K562 (cell line): ENCODE measurements around the gene CD52. TPM values are rescaled to one million over a fixed set of nuclear protein-coding genes. Genes with fewer than 3 reads are reported as not detected.
A peak's percentile ranks its signal among the peaks of the same experiment; 100 is the strongest.

ENCODE experiments used
- CREBBP ChIP-seq: IDR thresholded peaks from one replicate; pipeline ENCODE4 v1.6.1; 2012; ENCODE audit warnings: low read depth, mild to moderate bottlenecking, control low read depth, inconsistent platforms, low read length
- EHMT2 ChIP-seq: fragments of 450-650 bp; IDR thresholded peaks from 2 replicates; pipeline ENCODE4 v1.6.1; 2018; ENCODE audit warnings: antibody characterized with exemption
- HOXB6 ChIP-seq: fragments of 250-450 bp; sonication (Bioruptor Pico); IDR thresholded peaks from 2 replicates; pipeline ENCODE4 v1.5.1; 2022; ENCODE audit warnings: mild to moderate bottlenecking, borderline replicate concordance
- IRF2 ChIP-seq: sonication (generic); formaldehyde crosslinking; IDR thresholded peaks from 2 replicates; pipeline ENCODE4 v1.8.1; 2022; ENCODE audit warnings: mild to moderate bottlenecking, missing genetic modification reagents
- MBD2 ChIP-seq: sonication (generic); IDR thresholded peaks from 2 replicates; pipeline ENCODE4 v1.6.1; 2016; ENCODE audit warnings: low read depth, borderline replicate concordance
- MTF1 ChIP-seq: fragments of 250-450 bp; sonication (Bioruptor Pico); IDR thresholded peaks from 2 replicates; pipeline ENCODE4 v1.9.0; 2021; ENCODE audit warnings: moderate library complexity, mild to moderate bottlenecking, inconsistent platforms, borderline replicate concordance
- NR2F6 ChIP-seq: fragments of 450-650 bp; formaldehyde crosslinking; IDR thresholded peaks from 2 replicates; pipeline ENCODE4 v1.4.0; 2020; ENCODE audit warnings: mild to moderate bottlenecking
- PPARD ChIP-seq: fragments of 250-450 bp; sonication (Bioruptor Pico); IDR thresholded peaks from 2 replicates; pipeline ENCODE4 v1.8.0; 2022; ENCODE audit warnings: inconsistent platforms, mild to moderate bottlenecking, moderate library complexity
- SNRNP70 ChIP-seq: fragments of 200-400 bp; formaldehyde crosslinking; optimal IDR thresholded peaks from 2 replicates; pipeline ENCODE3; 2017; ENCODE audit warnings: low read depth, low read length
- SRSF7 ChIP-seq: fragments of 200-400 bp; formaldehyde crosslinking; optimal IDR thresholded peaks from 2 replicates; pipeline ENCODE3; 2017; ENCODE audit warnings: mild to moderate bottlenecking, low read depth, low read length
- XRCC5 ChIP-seq: fragments of 200-400 bp; formaldehyde crosslinking; IDR thresholded peaks from 2 replicates; pipeline ENCODE4 v1.6.1; 2017; ENCODE audit warnings: low read depth, mild to moderate bottlenecking, low read length
- ZNF197 ChIP-seq: fragments of 200-800 bp; sonication (Bioruptor generic); IDR thresholded peaks from 2 replicates; pipeline ENCODE4 v1.6.1; 2016; ENCODE audit warnings: low read depth, missing genetic modification characterization, missing compliant biosample characterization
- ZNF212 ChIP-seq: fragments of 450-650 bp; formaldehyde crosslinking; IDR thresholded peaks from 2 replicates; pipeline ENCODE4 v1.4.0; 2020; ENCODE audit warnings: mild to moderate bottlenecking
- ZNF384 ChIP-seq: IDR thresholded peaks from 2 replicates; pipeline ENCODE4 v1.6.1; 2012; ENCODE audit warnings: low read depth, low read length, improper control_type of control experiment
- polyA plus RNA-seq, 8 experiments: library from polyadenylated mRNA; depleted of rRNA in 4 of 8; stranded (reverse) in 5 of 8; unstranded in 3 of 8; fragments of >200 nt; fragmentation: Nextera tagmentation in 2 of 8; fragmentation: Illumina TruSeq in 1 of 8; extraction: Ambion mirVana in 2 of 8; extraction: Trizol in 1 of 8; gene quantifications; 2 replicates each; pipeline versions ENCODE4 v1.2.1 to v1.2.3, GENCODE V29; 2011 to 2014; ENCODE audit warnings: inconsistent platforms in 1 of 8, missing spikeins in 1 of 8
- total RNA-seq, 7 experiments: library from RNA; depleted of rRNA in 6 of 7; stranded (reverse); fragments of >200 nt in 6 of 7; fragmentation: Illumina TruSeq in 2 of 7; extraction: Trizol in 2 of 7; gene quantifications; 2 replicates each; pipeline versions ENCODE4 v1.2.1 to v1.2.3, GENCODE V29; 2011 to 2021; ENCODE audit warnings: low replicate concordance in 1 of 7
- TF ChIP-seq, protein P1 (sequence below): fragments of 250-450 bp; sonication (Bioruptor Pico); IDR thresholded peaks from 2 replicates; pipeline ENCODE4 v1.5.0; 2021; ENCODE audit warnings: mild to moderate bottlenecking, borderline replicate concordance
- TF ChIP-seq, protein P2 (sequence below): IDR thresholded peaks from 3 replicates; pipeline ENCODE4 v1.6.1; 2011; ENCODE audit warnings: borderline replicate concordance, mild to moderate bottlenecking; ENCODE audit not compliant: insufficient read length, insufficient read depth
- TF ChIP-seq, protein P3 (sequence below): fragments of 450-650 bp; IDR thresholded peaks from 2 replicates; pipeline ENCODE4 v1.6.1; 2014; ENCODE audit warnings: low read depth, mild to moderate bottlenecking, moderate library complexity, borderline replicate concordance
- TF ChIP-seq, protein P4 (sequence below), 2 experiments: fragments of 450-650 bp in 1 of 2; sonication (generic) in 1 of 2; formaldehyde crosslinking; conservative IDR thresholded peaks; 2 replicates each; pipeline versions ENCODE4 v1.4.0 to v1.8.1; 2020 to 2022; ENCODE audit warnings: mild to moderate bottlenecking in 1 of 2, missing genetic modification reagents in 1 of 2
- TF ChIP-seq, protein P5 (sequence below): sonication (generic); formaldehyde crosslinking; IDR thresholded peaks from 2 replicates; pipeline ENCODE4 v1.5.0; 2020; ENCODE audit warnings: missing genetic modification reagents

CD52 gene
- total and polyA plus RNA-seq, 9 of the 15 experiments (the other 6 are each of a cell fraction or from before 2014, with no cell fraction given) = 34.9 to 488 (median 173) TPM

DNA sequence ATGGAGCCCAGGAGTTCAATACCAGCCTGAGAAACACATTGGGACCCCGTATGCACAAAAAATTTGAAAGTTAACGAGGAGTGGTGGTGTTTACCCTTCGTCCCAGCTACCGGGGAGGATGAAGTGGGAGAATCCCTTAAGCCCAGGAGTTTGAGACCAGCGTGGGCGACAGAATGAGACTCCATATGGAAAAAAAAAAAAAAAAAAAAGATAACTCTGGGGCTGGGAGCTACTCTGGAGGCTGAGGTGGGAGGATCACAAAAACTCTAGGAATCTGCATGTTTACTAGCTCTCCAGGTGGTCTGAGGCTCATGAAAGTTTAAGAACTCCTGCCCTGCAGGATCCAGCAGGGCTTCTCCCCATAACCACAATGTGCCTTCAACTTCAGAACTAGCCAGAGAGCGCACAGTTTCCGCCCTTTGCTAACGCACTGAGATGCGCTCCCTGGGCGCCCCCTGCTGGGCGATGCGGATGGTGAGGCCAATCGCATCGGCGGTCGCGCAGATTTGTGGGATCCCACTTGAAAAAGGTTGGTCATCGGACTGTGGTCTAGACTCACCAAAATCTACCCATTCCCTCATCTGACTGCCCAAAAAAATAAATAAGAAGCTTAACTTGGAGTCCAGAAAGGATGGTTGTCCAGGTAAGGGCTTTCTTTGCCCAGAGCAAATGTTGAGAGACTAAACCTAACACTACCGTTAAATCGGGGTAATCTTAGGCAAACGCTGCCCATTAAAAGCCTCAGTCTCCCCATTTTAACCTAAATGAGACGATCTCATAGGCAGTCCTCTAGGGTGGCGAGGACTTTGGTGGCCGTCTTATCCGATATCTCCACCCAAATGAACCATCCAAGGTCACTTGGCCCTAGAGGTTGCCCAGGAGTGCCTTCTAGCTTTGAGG, 46.0 kb downstream of the CD52 start (continued):
- TF ChIP-seq, protein P1, sequence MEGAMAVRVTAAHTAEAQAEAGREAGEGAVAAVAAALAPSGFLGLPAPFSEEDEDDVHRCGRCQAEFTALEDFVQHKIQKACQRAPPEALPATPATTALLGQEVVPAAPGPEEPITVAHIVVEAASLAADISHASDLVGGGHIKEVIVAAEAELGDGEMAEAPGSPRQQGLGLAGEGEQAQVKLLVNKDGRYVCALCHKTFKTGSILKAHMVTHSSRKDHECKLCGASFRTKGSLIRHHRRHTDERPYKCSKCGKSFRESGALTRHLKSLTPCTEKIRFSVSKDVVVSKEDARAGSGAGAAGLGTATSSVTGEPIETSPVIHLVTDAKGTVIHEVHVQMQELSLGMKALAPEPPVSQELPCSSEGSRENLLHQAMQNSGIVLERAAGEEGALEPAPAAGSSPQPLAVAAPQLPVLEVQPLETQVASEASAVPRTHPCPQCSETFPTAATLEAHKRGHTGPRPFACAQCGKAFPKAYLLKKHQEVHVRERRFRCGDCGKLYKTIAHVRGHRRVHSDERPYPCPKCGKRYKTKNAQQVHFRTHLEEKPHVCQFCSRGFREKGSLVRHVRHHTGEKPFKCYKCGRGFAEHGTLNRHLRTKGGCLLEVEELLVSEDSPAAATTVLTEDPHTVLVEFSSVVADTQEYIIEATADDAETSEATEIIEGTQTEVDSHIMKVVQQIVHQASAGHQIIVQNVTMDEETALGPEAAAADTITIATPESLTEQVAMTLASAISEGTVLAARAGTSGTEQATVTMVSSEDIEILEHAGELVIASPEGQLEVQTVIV (CRISPR knock-in tag) = no peak
- TF ChIP-seq MTF1 (CRISPR knock-in tag) (no peak), HOXB6 (CRISPR knock-in tag) (no peak), EHMT2 (no peak), NR2F6 (CRISPR knock-in tag) (no peak), CREBBP (no peak), ZNF197 (CRISPR knock-in tag) (no peak), ZNF212 (CRISPR knock-in tag) (no peak), SRSF7 (no peak), XRCC5 (peak; percentile 98), PPARD (CRISPR knock-in tag) (no peak), SNRNP70 (no peak), MBD2 (no peak), ZNF384 (peak; percentile 79), IRF2 (CRISPR knock-in tag) (no peak)
- TF ChIP-seq, protein P2, sequence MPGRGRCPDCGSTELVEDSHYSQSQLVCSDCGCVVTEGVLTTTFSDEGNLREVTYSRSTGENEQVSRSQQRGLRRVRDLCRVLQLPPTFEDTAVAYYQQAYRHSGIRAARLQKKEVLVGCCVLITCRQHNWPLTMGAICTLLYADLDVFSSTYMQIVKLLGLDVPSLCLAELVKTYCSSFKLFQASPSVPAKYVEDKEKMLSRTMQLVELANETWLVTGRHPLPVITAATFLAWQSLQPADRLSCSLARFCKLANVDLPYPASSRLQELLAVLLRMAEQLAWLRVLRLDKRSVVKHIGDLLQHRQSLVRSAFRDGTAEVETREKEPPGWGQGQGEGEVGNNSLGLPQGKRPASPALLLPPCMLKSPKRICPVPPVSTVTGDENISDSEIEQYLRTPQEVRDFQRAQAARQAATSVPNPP = no peak
- TF ChIP-seq, protein P3, sequence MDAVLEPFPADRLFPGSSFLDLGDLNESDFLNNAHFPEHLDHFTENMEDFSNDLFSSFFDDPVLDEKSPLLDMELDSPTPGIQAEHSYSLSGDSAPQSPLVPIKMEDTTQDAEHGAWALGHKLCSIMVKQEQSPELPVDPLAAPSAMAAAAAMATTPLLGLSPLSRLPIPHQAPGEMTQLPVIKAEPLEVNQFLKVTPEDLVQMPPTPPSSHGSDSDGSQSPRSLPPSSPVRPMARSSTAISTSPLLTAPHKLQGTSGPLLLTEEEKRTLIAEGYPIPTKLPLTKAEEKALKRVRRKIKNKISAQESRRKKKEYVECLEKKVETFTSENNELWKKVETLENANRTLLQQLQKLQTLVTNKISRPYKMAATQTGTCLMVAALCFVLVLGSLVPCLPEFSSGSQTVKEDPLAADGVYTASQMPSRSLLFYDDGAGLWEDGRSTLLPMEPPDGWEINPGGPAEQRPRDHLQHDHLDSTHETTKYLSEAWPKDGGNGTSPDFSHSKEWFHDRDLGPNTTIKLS = no peak
- TF ChIP-seq, protein P4, sequence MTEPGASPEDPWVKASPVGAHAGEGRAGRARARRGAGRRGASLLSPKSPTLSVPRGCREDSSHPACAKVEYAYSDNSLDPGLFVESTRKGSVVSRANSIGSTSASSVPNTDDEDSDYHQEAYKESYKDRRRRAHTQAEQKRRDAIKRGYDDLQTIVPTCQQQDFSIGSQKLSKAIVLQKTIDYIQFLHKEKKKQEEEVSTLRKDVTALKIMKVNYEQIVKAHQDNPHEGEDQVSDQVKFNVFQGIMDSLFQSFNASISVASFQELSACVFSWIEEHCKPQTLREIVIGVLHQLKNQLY (CRISPR knock-in tag; conservative IDR thresholded peaks at IDR 0.05) = no peak
- TF ChIP-seq, protein P5, sequence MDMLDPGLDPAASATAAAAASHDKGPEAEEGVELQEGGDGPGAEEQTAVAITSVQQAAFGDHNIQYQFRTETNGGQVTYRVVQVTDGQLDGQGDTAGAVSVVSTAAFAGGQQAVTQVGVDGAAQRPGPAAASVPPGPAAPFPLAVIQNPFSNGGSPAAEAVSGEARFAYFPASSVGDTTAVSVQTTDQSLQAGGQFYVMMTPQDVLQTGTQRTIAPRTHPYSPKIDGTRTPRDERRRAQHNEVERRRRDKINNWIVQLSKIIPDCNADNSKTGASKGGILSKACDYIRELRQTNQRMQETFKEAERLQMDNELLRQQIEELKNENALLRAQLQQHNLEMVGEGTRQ (CRISPR knock-in tag) = no peak
